Renal cortex interstitium (tissue), 11 donors: ENCODE results near the gene RNF130. TPM values are rescaled to one million over a fixed set of nuclear protein-coding genes. Genes with fewer than 3 reads are reported as not detected.
"Not testable (repeated sequence)": the region's sequence is repeated elsewhere in the genome, so short reads cannot be mapped to it uniquely, and the experiment has no call there.

Experiments used
- DNase-seq, 11 donors: peaks; one replicate each; pipeline ENCODE4 v3.0.0-alpha.2; 2013; ENCODE audit warnings: low read depth in 9 of 11, low spot score in 4 of 11; ENCODE audit errors: extremely low read depth in 1 of 11
- polyA plus RNA-seq, 3 donors: library from polyadenylated mRNA; unstranded; fragments of 120-200 nt; gene quantifications; one replicate each; pipeline ENCODE4 v1.2.1, GENCODE V29; 2013; ENCODE audit not compliant: insufficient read length in 3 of 3

RNF130 gene
- polyA plus RNA-seq, 3 donors = 66.5 to 70.2 (median 68.9) TPM

- DNase-seq = no peak
Measured at GRCh38 chr5:179963375-179963774, 108.2 kb downstream of the RNF130 start.

- no peak for DNase-seq
Measured at GRCh38 chr5:179960204-179960831, 111.2 kb downstream of the RNF130 start.

- DNase-seq = no peak
Measured at GRCh38 chr5:179959641-179960040, 111.9 kb downstream of the RNF130 start.

GRCh38 chr5:179959118-179959517 lies 112.4 kb downstream of the RNF130 start:
- DNase-seq = not testable (repeated sequence)

- DNase-seq = no peak
Measured at GRCh38 chr5:179955630-179956029, 115.9 kb downstream of the RNF130 start.

- no peak for DNase-seq
Measured at GRCh38 chr5:179955062-179955461, 116.5 kb downstream of the RNF130 start.

- DNase-seq = no peak
Measured at GRCh38 chr5:179954434-179954833, 117.1 kb downstream of the RNF130 start.

- DNase-seq = no peak
Measured at GRCh38 chr5:179953987-179954386, 117.6 kb downstream of the RNF130 start.

GRCh38 chr5:179936976-179937681 lies 134.4 kb downstream of the RNF130 start:
- no peak for DNase-seq

GRCh38 chr5:179930788-179931473 lies 140.6 kb downstream of the RNF130 start:
- DNase-seq = no peak

GRCh38 chr5:179927824-179928223 lies 143.7 kb downstream of the RNF130 start:
- no peak for DNase-seq

- DNase-seq = no peak
Measured at GRCh38 chr5:179926657-179927056, 144.9 kb downstream of the RNF130 start.

GRCh38 chr5:179923436-179923835 lies 148.1 kb downstream of the RNF130 start:
- no peak for DNase-seq

- DNase-seq = no peak
Measured at GRCh38 chr5:179920175-179920574, 151.4 kb downstream of the RNF130 start.

GRCh38 chr5:179919487-179920060 lies 152.0 kb downstream of the RNF130 start:
- DNase-seq = no peak

GRCh38 chr5:179918742-179919486 lies 152.6 kb downstream of the RNF130 start:
- DNase-seq = no peak

GRCh38 chr5:179916523-179916922 lies 155.0 kb downstream of the RNF130 start:
- no peak for DNase-seq

GRCh38 chr5:179915406-179915935 lies 156.1 kb downstream of the RNF130 start:
- no peak for DNase-seq
